ENCODE measurements around the gene SYNM. TPM values are rescaled to one million over a fixed set of nuclear protein-coding genes. Genes with fewer than 3 reads are reported as not detected.

Gene SYNM
- total RNA-seq, 1 experiment from 2014 or later, result 0.12 TPM

DNA sequence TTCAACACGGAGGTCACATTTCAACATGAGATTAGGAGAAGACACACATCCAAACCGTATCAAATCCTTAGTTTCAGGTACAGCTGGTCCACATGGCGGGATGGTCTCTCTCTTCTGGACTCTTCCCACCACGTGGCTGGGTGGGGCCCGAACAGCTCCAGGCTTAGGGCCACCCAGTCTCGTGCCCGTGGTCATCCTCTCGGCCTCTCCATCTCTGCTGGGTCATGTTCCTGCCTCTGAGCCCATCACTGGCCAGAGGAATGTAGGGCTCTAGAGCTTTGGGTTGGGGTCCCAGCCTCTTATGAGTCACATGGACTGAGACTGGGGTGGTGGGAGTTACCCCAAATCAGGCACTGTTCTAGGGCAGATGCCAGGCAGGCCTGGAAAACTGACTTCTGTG, 12.2 kb downstream of the SYNM start:
- Mint-ChIP-seq H3K9me3 (ENCODE audit: unreplicated experiment) (no peaks in the 10 kb centered on the region), H3K4me1 (ENCODE audit: insufficient read depth, unreplicated experiment) (no peaks in the 10 kb centered on the region), H3K27ac (ENCODE audit: low read depth, unreplicated experiment) (no peak overlapping the region), H3K4me3 (ENCODE audit: unreplicated experiment) (no peak overlapping the region), H3K36me3 (ENCODE audit: insufficient read depth, unreplicated experiment) (no peaks in the 10 kb centered on the region), H3K27me3 (ENCODE audit: insufficient read depth, unreplicated experiment) (no peaks in the 10 kb centered on the region)
- no peak for DNase-seq (ENCODE audit: unreplicated experiment)
- intact Hi-C loops (cut with micrococcal nuclease), result no loop called here
- POLR2A ChIA-PET, result no interaction called here
- TF ChIP-seq, protein P1, sequence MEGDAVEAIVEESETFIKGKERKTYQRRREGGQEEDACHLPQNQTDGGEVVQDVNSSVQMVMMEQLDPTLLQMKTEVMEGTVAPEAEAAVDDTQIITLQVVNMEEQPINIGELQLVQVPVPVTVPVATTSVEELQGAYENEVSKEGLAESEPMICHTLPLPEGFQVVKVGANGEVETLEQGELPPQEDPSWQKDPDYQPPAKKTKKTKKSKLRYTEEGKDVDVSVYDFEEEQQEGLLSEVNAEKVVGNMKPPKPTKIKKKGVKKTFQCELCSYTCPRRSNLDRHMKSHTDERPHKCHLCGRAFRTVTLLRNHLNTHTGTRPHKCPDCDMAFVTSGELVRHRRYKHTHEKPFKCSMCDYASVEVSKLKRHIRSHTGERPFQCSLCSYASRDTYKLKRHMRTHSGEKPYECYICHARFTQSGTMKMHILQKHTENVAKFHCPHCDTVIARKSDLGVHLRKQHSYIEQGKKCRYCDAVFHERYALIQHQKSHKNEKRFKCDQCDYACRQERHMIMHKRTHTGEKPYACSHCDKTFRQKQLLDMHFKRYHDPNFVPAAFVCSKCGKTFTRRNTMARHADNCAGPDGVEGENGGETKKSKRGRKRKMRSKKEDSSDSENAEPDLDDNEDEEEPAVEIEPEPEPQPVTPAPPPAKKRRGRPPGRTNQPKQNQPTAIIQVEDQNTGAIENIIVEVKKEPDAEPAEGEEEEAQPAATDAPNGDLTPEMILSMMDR (IDR thresholded peaks at IDR 0.05; ENCODE audit: unreplicated experiment), result no peak
- no TSS peak for BruUV-seq (replicated peaks)
- CTCF ChIA-PET, result interaction anchor here (1.1 kb wide), 2 partner anchors 12 to 96 kb away, joined by 3 to 4 read pairs; partner anchors contain the start of gene SYNM

DNA sequence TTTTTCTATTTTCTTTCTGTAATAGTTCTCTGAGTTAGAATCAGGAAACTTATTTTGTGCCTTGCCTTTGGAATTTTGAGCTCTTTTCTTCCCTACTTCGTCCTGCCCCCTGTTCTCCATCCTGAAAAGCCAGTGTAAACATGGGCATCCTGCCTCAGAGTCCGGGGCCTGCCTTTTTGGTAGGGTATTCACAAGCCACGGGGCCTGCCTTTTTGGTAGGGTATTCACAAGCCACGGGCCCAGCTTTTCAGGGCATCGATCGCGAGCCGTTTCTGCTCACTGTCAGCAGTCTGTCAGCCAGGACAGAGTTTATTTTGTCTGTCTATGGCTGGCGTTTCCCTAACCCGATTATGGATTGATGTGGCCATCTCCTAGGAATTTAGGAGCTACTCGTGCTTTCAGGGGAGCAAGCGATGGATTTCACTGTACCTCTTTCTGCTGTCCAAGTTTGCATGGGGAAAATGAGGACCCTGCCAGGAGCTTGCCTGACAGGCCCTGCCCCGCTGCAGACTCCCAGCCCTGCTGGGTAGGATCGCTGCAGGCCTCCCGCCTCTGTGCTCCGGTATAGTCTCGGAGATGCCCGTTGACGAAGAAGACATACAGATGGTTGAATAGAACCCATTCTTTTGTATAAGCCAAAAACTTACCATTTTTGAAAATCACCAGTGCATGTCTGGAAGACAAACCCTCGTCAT, 12.8 kb downstream of the SYNM start:
- Mint-ChIP-seq H3K4me1 (ENCODE audit: insufficient read depth, unreplicated experiment) (no peaks in the 10 kb centered on the region), H3K9me3 (ENCODE audit: unreplicated experiment) (no peaks in the 10 kb centered on the region), H3K27ac (ENCODE audit: low read depth, unreplicated experiment) (no peak overlapping the region), H3K4me3 (ENCODE audit: unreplicated experiment) (no peak overlapping the region), H3K36me3 (ENCODE audit: insufficient read depth, unreplicated experiment) (no peaks in the 10 kb centered on the region), H3K27me3 (ENCODE audit: insufficient read depth, unreplicated experiment) (no peaks in the 10 kb centered on the region)
- TF ChIP-seq, protein P1 (IDR thresholded peaks at IDR 0.05; ENCODE audit: unreplicated experiment), result no peak
- BruUV-seq (replicated peaks), result no TSS peak
- DNase-seq (ENCODE audit: unreplicated experiment), result no peak
- intact Hi-C loops (cut with micrococcal nuclease), result no loop called here
- CTCF ChIA-PET, result interaction anchor here (1.1 kb wide), 2 partner anchors 12 to 96 kb away, joined by 3 to 4 read pairs; partner anchors contain the start of gene SYNM
- POLR2A ChIA-PET, result no interaction called here

DNA sequence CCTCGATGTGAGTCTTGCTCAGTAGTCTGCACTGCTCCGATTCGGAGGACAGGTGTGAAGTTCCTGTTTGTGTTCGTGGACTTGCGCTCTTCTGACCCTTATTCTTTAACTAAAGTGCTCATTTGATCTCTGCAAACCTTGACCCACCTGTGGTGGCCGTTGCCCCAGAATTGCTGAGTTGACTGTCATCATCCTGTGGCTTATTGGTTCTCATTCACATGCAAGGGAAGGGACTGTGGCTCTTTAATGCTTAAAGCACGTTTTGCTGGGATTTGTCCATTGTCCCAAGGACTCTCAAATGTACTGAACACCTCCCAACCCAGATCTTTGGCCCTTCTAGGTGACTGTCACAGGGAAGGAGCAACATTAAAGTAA, 13.4 kb downstream of the SYNM start:
- POLR2A ChIA-PET, result no interaction called here
- Mint-ChIP-seq H3K9me3 (ENCODE audit: unreplicated experiment) (no peaks in the 10 kb centered on the region), H3K27me3 (ENCODE audit: insufficient read depth, unreplicated experiment) (no peaks in the 10 kb centered on the region)

DNA sequence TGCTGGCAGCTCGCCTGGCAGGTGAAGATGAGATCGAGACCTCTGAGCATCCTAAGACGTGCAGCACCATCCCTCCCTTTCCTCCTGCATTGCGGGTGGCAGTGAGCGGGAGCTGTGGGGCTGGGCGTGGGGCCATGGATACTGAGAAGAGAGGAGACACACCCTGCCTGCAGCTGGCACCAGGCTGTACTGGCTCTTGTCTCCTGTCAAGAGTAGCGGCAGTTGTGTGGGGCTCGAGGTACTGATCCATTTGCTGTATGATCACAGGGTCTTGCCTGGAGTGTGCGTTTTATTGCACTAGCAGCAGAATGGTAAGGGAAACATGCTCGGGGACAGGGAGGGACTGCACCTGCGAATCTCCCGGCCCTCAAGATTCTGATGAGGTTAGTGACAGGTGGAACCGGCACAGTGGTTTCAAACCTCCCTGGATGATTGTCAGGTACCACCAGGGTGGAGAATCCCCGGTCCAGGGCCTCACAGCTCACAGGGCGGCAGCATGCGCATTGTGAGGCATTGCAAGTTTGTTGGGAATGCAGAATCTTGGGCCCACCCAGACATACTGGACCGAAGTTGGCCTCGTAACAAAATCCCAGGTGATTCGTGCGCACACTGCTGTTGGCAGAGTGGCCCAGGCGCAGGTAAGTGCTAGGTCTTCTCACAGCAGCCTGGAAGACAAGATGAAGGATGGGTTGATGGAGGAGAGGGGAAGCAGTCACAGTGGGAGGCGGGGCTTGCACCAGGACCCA, 14.1 kb downstream of the SYNM start:
- Mint-ChIP-seq H3K27me3 (ENCODE audit: insufficient read depth, unreplicated experiment) (no peaks in the 10 kb centered on the region), H3K36me3 (ENCODE audit: insufficient read depth, unreplicated experiment) (no peaks in the 10 kb centered on the region), H3K27ac (ENCODE audit: low read depth, unreplicated experiment) (no peak overlapping the region), H3K4me1 (ENCODE audit: insufficient read depth, unreplicated experiment) (peaks cover 11% of the 10 kb centered on the region), H3K4me3 (ENCODE audit: unreplicated experiment) (no peak overlapping the region), H3K9me3 (ENCODE audit: unreplicated experiment) (no peaks in the 10 kb centered on the region)
- intact Hi-C loops (cut with micrococcal nuclease), result no loop called here
- CTCF ChIA-PET, result interaction anchor here (6.1 kb wide), 1 partner anchor 18 kb away, joined by 45 read pairs; no protein-coding TSS in a partner anchor
- no peak for DNase-seq (ENCODE audit: unreplicated experiment)
- BruUV-seq (replicated peaks), result no TSS peak
- TF ChIP-seq, protein P1 (IDR thresholded peaks at IDR 0.05; ENCODE audit: unreplicated experiment), result no peak
- POLR2A ChIA-PET, result no interaction called here

More for the DNA sequence above, 13.4 kb downstream of the SYNM start:
- BruUV-seq (replicated peaks), result no TSS peak
- no peak for DNase-seq (ENCODE audit: unreplicated experiment)
- intact Hi-C loops (cut with micrococcal nuclease), result no loop called here
- Mint-ChIP-seq H3K36me3 (ENCODE audit: insufficient read depth, unreplicated experiment) (no peaks in the 10 kb centered on the region), H3K4me1 (ENCODE audit: insufficient read depth, unreplicated experiment) (peaks cover 3% of the 10 kb centered on the region), H3K4me3 (ENCODE audit: unreplicated experiment) (no peak overlapping the region), H3K27ac (ENCODE audit: low read depth, unreplicated experiment) (no peak overlapping the region)
- CTCF ChIA-PET, result interaction anchor here (1.1 to 6.1 kb wide), 2 partner anchors 17 to 95 kb away, joined by 3 to 45 read pairs; no protein-coding TSS in a partner anchor
- TF ChIP-seq, protein P1 (IDR thresholded peaks at IDR 0.05; ENCODE audit: unreplicated experiment), result no peak
